OCI-LY1 (cell line): ENCODE results near the gene SLC27A6.

Source experiments
- CTCF ChIP-seq: fragments of 200-600 bp; sonication (generic), shearing (Covaris generic); IDR thresholded peaks from 2 replicates; pipeline ENCODE4 v1.5.1; 2017; ENCODE audit warnings: mild to moderate bottlenecking, antibody characterized with exemption, low read length, moderate library complexity, mixed read lengths
- EZH2 ChIP-seq: fragments of 200-600 bp; sonication (generic), shearing (Covaris generic); IDR thresholded peaks from 2 replicates; pipeline ENCODE4 v1.8.0; 2017; ENCODE audit warnings: borderline replicate concordance, mixed run types, mild to moderate bottlenecking, antibody characterized with exemption, low read length, moderate library complexity, mixed read lengths

GRCh38 chr5:129003232-129003631, 37.9 kb downstream of the SLC27A6 start:
- TF ChIP-seq CTCF (no peak), EZH2 (no peak)
